OCI-LY3 (cell line): Measurements from ENCODE around the gene UBE2N.
"Not testable (repeated sequence)": the region's sequence is repeated elsewhere in the genome, so short reads cannot be mapped to it uniquely, and the experiment has no call there.

Experiments
- H2AFZ ChIP-seq: fragments of 200-600, 300-600 bp; shearing (Covaris generic); 2 replicates; pipeline ENCODE4 v1.6.0; 2014; ENCODE audit warnings: antibody characterized with exemption, low read depth, low read length
- H3K27ac ChIP-seq: fragments of 200-600, 300-600 bp; sonication (generic); 2 replicates; pipeline ENCODE4 v1.5.1; 2014; ENCODE audit warnings: mild to moderate bottlenecking, low read length, moderate library complexity, mixed read lengths
- H3K27me3 ChIP-seq: fragments of 200-600, 300-600 bp; sonication (generic); 2 replicates; pipeline ENCODE4 v1.6.1; 2014; ENCODE audit warnings: low read depth, low read length, mixed read lengths
- H3K36me3 ChIP-seq: fragments of 200-600, 300-600 bp; sonication (generic); replicated peaks from 2 replicates; pipeline ENCODE3; 2014; ENCODE audit warnings: low read depth, low read length, mixed read lengths
- H3K4me1 ChIP-seq: fragments of 300-600, 200-600 bp; sonication (generic); 2 replicates; pipeline ENCODE4 v1.6.1; 2014; ENCODE audit warnings: low read length, mixed read lengths
- H3K4me2 ChIP-seq: fragments of 200-600, 300-600 bp; sonication (generic); 2 replicates; pipeline ENCODE4 v1.6.1; 2014; ENCODE audit warnings: low read length, mixed read lengths
- H3K4me3 ChIP-seq: fragments of 300-600, 200-600 bp; sonication (generic); 2 replicates; pipeline ENCODE4 v1.5.1; 2014; ENCODE audit warnings: antibody characterized with exemption, mild to moderate bottlenecking, low read length, moderate library complexity
- H3K79me2 ChIP-seq: fragments of 300-600, 200-600 bp; shearing (Covaris generic); 2 replicates; pipeline ENCODE4 v1.6.1; 2014; ENCODE audit warnings: mild to moderate bottlenecking, low read length, mixed read lengths
- H3K9ac ChIP-seq: fragments of 300-600, 200-600 bp; shearing (Covaris generic); 2 replicates; pipeline ENCODE4 v1.6.0; 2014; ENCODE audit warnings: mild to moderate bottlenecking, low read length, moderate library complexity
- H3K9me3 ChIP-seq: fragments of 200-600, 300-600 bp; shearing (Covaris generic); 2 replicates; pipeline ENCODE4 v1.6.1; 2014; ENCODE audit warnings: low read length, mixed read lengths; ENCODE audit not compliant: insufficient read depth
- H4K20me1 ChIP-seq: fragments of 200-600, 300-600 bp; sonication (generic); 2 replicates; pipeline ENCODE4 v1.6.1; 2016; ENCODE audit warnings: low read length, mixed read lengths; ENCODE audit not compliant: insufficient read depth
- EZH2phosphoT487 ChIP-seq: fragments of 200-600 bp; shearing (Covaris generic); IDR thresholded peaks from 2 replicates; pipeline ENCODE4 v1.6.1; 2018; ENCODE audit warnings: antibody characterized with exemption, mixed run types, low read depth
- TF ChIP-seq, protein P1 (sequence below): fragments of 200-600, 300-600 bp; sonication (generic); IDR thresholded peaks from 2 replicates; pipeline ENCODE4 v1.5.1; 2014; ENCODE audit warnings: antibody characterized with exemption, low read length, low read depth

Gene UBE2N

DNA sequence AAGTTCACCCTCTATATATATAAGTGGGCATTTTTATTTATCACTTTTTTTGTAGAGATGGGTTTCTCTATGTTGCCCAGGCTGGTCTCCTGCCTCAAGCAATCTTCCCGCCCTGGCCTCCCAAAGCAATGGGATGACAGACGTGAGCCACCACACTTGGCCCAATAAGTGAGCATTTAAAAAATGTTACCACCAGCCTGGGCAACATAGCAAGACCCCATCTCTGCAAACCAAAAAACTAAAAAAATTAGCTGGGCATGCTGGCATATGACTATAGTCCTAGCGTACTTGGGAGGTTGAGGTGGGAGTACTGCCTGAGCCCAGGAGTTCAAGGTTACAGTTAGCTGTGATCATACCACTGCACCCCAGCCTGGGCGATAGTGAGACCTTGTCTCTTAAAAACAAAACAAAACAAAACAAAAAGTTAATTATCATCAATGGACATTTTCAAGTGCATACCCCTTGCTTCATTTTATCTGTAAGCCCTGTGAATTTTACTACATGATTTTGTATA is 23.7 kb downstream of the UBE2N start:
- peaks cover 72% of the 10 kb centered on the region for H4K20me1 ChIP-seq
- H3K4me1 ChIP-seq, result peaks cover 69% of the 10 kb centered on the region

DNA sequence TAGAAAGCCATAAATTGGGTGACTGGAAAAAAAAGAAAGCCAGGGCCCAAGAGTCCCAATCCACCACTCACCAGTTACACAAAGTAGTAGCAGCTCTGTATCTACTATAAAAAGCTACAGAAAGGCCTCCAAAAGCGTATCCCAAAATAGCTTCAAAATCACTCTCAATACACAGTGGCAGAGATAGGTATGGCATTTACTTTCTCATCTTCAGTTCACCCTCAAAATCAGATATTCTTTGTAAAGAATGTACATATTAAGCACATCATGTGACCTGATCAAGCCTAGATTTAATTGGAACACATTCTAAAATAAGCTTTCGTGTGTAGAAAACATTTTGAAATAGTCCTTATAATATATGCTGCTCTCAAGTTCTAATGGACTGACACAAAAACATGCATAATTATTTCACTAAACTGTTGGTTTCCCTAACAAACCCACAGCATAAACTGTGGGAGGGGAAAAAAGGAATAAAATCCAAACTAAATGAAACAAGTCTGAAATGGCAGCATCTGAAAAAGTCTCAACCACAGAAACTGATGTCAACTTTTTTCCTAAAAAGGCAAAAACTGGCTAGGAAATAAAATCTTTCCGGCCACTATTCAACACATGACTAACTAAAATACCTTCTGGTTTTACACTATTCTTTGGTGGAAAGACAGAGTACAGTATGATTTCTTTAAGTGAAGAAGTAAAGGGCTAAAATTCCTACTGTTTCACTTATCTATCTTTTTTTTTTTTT is 25.9 kb downstream of the UBE2N start:
- peaks cover 64% of the 10 kb centered on the region for H4K20me1 ChIP-seq
- H3K9me3 ChIP-seq, result no peaks in the 10 kb centered on the region
- no peak overlapping the region for H2AFZ ChIP-seq
- peak overlapping the region; percentile 60 for H3K9ac ChIP-seq
- no peaks in the 10 kb centered on the region for H3K27me3 ChIP-seq
- TF ChIP-seq, protein P1, sequence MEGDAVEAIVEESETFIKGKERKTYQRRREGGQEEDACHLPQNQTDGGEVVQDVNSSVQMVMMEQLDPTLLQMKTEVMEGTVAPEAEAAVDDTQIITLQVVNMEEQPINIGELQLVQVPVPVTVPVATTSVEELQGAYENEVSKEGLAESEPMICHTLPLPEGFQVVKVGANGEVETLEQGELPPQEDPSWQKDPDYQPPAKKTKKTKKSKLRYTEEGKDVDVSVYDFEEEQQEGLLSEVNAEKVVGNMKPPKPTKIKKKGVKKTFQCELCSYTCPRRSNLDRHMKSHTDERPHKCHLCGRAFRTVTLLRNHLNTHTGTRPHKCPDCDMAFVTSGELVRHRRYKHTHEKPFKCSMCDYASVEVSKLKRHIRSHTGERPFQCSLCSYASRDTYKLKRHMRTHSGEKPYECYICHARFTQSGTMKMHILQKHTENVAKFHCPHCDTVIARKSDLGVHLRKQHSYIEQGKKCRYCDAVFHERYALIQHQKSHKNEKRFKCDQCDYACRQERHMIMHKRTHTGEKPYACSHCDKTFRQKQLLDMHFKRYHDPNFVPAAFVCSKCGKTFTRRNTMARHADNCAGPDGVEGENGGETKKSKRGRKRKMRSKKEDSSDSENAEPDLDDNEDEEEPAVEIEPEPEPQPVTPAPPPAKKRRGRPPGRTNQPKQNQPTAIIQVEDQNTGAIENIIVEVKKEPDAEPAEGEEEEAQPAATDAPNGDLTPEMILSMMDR, result no peak
- no peak for TF ChIP-seq EZH2phosphoT487
- peak overlapping the region; percentile 66 for H3K4me2 ChIP-seq
- peaks cover 98% of the 10 kb centered on the region for H3K79me2 ChIP-seq
- peak overlapping the region; percentile 75 for H3K27ac ChIP-seq
- peaks cover 2% of the 10 kb centered on the region for H3K36me3 ChIP-seq
- H3K4me3 ChIP-seq, result peak overlapping the region; percentile 50
- peaks cover 49% of the 10 kb centered on the region for H3K4me1 ChIP-seq

More for the DNA sequence above, 23.7 kb downstream of the UBE2N start:
- H2AFZ ChIP-seq, result no peak overlapping the region
- no peaks in the 10 kb centered on the region for H3K9me3 ChIP-seq
- H3K4me2 ChIP-seq, result no peak overlapping the region
- TF ChIP-seq, protein P1, result no peak
- no peak for TF ChIP-seq EZH2phosphoT487
- H3K27ac ChIP-seq, result no peak overlapping the region
- H3K36me3 ChIP-seq, result peaks cover 4% of the 10 kb centered on the region
- no peak overlapping the region for H3K4me3 ChIP-seq
- no peaks in the 10 kb centered on the region for H3K27me3 ChIP-seq
- H3K79me2 ChIP-seq, result peaks cover 98% of the 10 kb centered on the region
- no peak overlapping the region for H3K9ac ChIP-seq

DNA sequence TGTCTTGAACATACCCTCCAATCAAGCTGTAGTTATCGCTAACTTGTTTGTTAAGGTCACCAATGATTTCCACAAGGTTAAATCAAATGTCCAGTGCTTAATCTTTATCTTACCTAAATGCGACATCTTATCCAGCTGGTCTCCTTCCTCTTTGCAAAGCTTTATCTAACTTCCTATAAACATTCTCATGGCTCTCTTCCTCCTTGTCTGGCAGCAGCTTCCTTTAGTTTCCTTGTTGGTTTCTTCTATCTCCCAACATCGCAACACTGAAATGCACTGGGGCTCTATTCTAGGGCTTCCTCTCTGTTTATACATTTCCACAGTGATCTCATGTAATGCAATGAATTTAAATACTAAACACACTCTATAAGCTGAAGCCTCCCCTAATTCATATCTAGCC is 28.7 kb downstream of the UBE2N start:
- no peak overlapping the region for H3K4me2 ChIP-seq
- no peaks in the 10 kb centered on the region for H3K9me3 ChIP-seq
- TF ChIP-seq, protein P1, result no peak
- TF ChIP-seq EZH2phosphoT487, result no peak
- peaks cover 14% of the 10 kb centered on the region for H3K36me3 ChIP-seq
- H2AFZ ChIP-seq, result no peak overlapping the region
- H3K79me2 ChIP-seq, result peaks cover 74% of the 10 kb centered on the region
- no peak overlapping the region for H3K27ac ChIP-seq
- no peak overlapping the region for H3K4me3 ChIP-seq
- peaks cover 49% of the 10 kb centered on the region for H4K20me1 ChIP-seq
- no peak overlapping the region for H3K9ac ChIP-seq
- peaks cover 31% of the 10 kb centered on the region for H3K4me1 ChIP-seq
- H3K27me3 ChIP-seq, result no peaks in the 10 kb centered on the region

DNA sequence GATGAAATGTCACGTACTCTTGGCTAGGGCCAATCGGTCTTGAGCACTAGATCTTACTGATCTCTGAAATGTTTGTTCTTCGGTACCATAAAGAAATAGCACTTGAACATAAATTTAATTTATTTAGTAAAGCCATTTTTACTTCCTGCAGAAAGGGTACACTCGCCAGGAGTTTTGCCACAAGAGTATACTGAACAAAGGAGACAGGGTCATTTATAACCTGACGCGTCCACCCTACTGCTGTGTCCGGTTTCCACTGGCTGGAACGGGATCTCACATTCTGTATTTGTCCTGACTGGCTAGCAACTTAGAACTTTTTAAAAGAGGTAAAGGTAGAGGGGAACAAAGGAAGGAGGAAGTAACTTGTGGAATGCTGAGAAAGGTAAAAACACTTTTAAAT is 29.4 kb downstream of the UBE2N start:
- H3K4me1 ChIP-seq, result peaks cover 30% of the 10 kb centered on the region
- H3K4me3 ChIP-seq, H2AFZ ChIP-seq, H3K9me3 ChIP-seq, H3K27me3 ChIP-seq, H3K9ac ChIP-seq, H3K27ac ChIP-seq, H3K4me2 ChIP-seq: not testable (repeated sequence)
- H4K20me1 ChIP-seq, result peaks cover 46% of the 10 kb centered on the region
- H3K36me3 ChIP-seq, result peaks cover 19% of the 10 kb centered on the region
- H3K79me2 ChIP-seq, result peaks cover 67% of the 10 kb centered on the region

DNA sequence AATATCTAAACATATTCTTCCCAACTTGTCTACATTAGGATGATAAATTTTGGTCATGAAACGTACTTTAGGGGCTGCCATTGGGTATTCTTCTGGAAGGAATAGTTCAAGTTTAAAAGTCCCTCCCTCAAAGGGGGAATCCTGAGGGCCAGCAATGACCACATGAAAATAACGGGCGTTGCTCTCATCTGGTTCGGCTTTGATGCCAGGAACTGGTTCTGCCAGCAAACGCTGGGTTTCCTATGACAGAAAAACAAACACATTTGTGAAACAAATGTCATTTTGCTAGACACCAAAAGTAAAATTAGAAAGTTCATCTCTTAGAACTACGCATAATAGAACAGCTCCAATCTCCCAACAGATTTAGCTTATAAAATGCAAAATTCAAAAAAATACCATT is 30.7 kb downstream of the UBE2N start:
- Histone ChIP-seq H4K20me1 (peaks cover 39% of the 10 kb centered on the region), H3K79me2 (peaks cover 54% of the 10 kb centered on the region), H3K36me3 (peaks cover 19% of the 10 kb centered on the region), H3K4me1 (peaks cover 17% of the 10 kb centered on the region)
- not testable (repeated sequence) for H3K4me3 ChIP-seq, H3K4me2 ChIP-seq, H3K9ac ChIP-seq, H3K27ac ChIP-seq, H3K9me3 ChIP-seq, H3K27me3 ChIP-seq, H2AFZ ChIP-seq

DNA sequence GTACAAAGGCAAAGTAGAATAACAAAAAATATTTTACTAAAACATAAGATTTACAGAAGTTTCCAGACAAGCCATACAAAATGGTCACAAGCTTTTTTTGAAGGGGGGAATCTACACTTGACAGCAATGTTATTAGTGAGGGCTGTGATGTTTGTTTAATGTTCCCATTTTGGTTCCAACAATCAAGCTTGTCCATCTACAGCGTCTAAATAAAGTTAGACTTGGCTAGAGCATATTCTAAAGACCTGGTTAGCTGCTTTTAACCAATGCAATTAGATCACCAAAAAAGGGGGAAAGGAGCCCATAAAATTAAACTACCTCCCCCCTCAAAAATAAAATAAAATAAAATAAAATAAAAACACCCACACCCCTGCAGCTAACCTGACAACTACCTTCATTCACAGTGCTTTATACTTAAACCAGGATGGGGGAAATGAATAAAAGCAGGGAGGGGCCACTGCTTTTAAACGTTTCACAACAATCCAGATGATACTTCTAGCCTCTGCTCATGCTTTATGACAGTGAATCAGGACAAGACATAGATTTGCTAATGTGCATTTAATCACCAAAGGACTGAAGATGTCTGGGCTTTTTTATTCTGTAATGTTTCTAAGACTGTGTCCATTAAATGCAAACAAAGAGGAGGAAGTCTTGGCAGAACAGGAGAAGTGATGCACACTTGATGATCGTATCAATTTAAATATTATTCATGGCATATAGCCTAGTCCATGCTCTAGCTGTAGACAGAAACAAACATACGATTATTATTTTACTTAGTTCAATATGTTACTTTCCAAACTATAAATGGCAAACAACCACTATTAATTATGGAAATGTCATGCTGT is 32.2 kb downstream of the UBE2N start:
- H3K27me3 ChIP-seq, H3K9me3 ChIP-seq, H3K9ac ChIP-seq, H2AFZ ChIP-seq, H3K4me3 ChIP-seq, H3K27ac ChIP-seq, H3K4me1 ChIP-seq, H3K4me2 ChIP-seq: not testable (repeated sequence)
- H4K20me1 ChIP-seq, result peaks cover 31% of the 10 kb centered on the region
- H3K79me2 ChIP-seq, result peaks cover 39% of the 10 kb centered on the region
- peaks cover 23% of the 10 kb centered on the region for H3K36me3 ChIP-seq
